GM13977 (cell line): ENCODE data around the gene MAS1L.

Experiments
- DNase-seq: peaks from one replicate; pipeline ENCODE4 v3.0.0; 2012; ENCODE audit warnings: low spot score
- CTCF ChIP-seq: IDR thresholded peaks from 2 replicates; pipeline ENCODE4 v1.5.1; 2012; ENCODE audit warnings: mild to moderate bottlenecking, control low read depth; ENCODE audit not compliant: insufficient read depth; ENCODE audit errors: extremely low read depth, missing control alignments
- in situ Hi-C: fragments of 300-500 bp; cut with MboI; formaldehyde crosslinking; loops from one replicate; pipeline ENCODE4 v1.12.0; 2022; ENCODE audit warnings: low sequenced_read_pairs, low pct_unique_long_range_greater_than_20kb, mixed read lengths, inconsistent platforms; ENCODE audit not compliant: unreplicated experiment

Gene MAS1L

GRCh38 chr6:29490552-29490951 lies 2.8 kb upstream of the MAS1L start:
- in situ Hi-C loops = no loop called here
- DNase-seq = no peak
- TF ChIP-seq CTCF = no peak

GRCh38 chr6:29490055-29490454 lies 2.3 kb upstream of the MAS1L start:
- in situ Hi-C loops = no loop called here
- no peak for DNase-seq
- no peak for TF ChIP-seq CTCF

DNA sequence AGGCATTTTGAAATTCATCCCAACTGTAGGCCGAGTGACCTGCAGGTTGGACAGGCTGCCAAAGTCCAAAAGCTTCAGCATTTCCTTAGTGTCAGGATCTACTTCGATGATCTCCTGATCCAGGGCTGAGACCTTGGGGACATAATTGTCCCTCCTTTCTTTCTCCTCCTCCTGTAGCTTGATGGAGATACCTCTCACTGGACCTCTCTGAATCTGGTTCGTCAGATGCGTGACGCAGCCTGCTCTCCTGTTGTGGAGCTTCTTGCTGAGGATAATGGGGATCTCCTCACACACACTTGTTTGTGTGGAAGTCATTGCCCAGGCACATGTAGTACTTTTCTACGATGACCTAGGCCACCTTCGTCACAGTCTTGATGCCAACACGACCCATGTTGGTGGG lies 1.5 kb upstream of the MAS1L start:
- in situ Hi-C loops = no loop called here
- no peak for DNase-seq
- no peak for TF ChIP-seq CTCF

DNA sequence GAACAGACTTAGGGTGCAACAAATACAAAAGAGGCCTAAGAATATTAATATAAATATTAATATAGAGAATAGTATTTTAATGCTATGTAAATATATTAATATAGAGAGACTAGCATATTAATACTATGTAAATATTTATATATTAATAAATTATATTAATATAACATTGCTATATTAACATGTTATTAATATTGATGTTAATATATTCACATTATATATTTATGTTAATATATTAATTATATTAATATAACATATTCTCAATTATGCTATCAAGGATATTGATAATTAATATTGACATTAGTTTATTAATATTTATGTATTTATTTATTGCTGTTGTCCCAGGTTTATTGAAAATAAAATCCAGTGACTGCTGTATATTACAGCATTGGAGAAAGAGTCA lies 1.1 kb upstream of the MAS1L start:
- in situ Hi-C loops = no loop called here
- no peak for TF ChIP-seq CTCF
- no peak for DNase-seq

GRCh38 chr6:29487131-29487530 lies 625 bp downstream of the MAS1L start:
- DNase-seq = no peak
- TF ChIP-seq CTCF = no peak
- in situ Hi-C loops = no loop called here

GRCh38 chr6:29486577-29486976 lies 1.2 kb downstream of the MAS1L start:
- no peak for DNase-seq
- TF ChIP-seq CTCF = no peak
- in situ Hi-C loops = no loop called here

DNA sequence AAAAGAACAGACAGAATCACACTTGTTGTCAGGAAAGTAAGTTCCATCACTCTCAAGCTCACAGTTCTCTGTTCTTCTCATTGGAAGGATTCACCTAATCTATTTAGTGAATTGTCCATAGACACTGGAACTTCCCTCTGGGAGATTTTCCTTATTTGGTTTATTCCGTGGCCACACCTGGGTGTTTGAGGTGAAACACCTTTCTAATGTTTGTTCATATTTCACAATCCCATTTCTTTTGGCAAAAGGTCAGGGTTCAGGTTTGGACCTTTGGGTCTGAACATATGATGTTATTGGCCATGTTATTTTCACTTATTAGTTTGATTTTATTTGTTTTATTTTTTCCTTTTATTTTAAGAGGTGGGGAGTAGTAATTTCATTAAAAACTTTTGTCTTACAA lies 4.0 kb downstream of the MAS1L start:
- DNase-seq = no peak
- TF ChIP-seq CTCF = no peak
- in situ Hi-C loops = no loop called here
